NCI-H510A (cell line): ENCODE data around the gene LENEP.

Source experiments
- DNase-seq: peaks from one replicate; lab custom pipeline; 2025; lab: John Stamatoyannopoulos, UW

Gene LENEP

GRCh38 chr1:154960446-154961136 lies 32.8 kb upstream of the LENEP start:
- DNase-seq: no peak

- peak; percentile 74 for DNase-seq
These were observed 31.9 kb upstream of the LENEP start, which contains the start of gene PYGO2 for GRCh38 chr1:154961207-154962155. Gene PYGO2, minus strand, starts transcription at chr1:154961782. Its CDS starts 206 bp downstream, at chr1:154961576.

- no peak for DNase-seq
These were observed 31.1 kb upstream of the LENEP start for GRCh38 chr1:154962156-154962749.

GRCh38 chr1:154962795-154963330 lies 30.5 kb upstream of the LENEP start:
- DNase-seq: no peak

- no peak for DNase-seq
These were observed 29.7 kb upstream of the LENEP start for GRCh38 chr1:154963643-154964042.

- no peak for DNase-seq
These were observed 29.0 kb upstream of the LENEP start for GRCh38 chr1:154964359-154964758.

GRCh38 chr1:154966111-154966510 lies 27.3 kb upstream of the LENEP start:
- no peak for DNase-seq

GRCh38 chr1:154967331-154967950 lies 25.9 kb upstream of the LENEP start:
- DNase-seq: no peak

- peak; percentile 54 for DNase-seq
These were observed 24.7 kb upstream of the LENEP start for GRCh38 chr1:154968731-154969130.

GRCh38 chr1:154969246-154969645 lies 24.1 kb upstream of the LENEP start:
- DNase-seq: no peak

GRCh38 chr1:154969860-154970452 lies 23.4 kb upstream of the LENEP start:
- no peak for DNase-seq

- DNase-seq: peak; percentile 82
These were observed 22.6 kb upstream of the LENEP start, which contains the start of gene SHC1 for GRCh38 chr1:154970631-154971340. Gene SHC1, minus strand, starts transcription at chr1:154970747. Its CDS starts 221 bp downstream, at chr1:154970526.

- DNase-seq: no peak
These were observed 21.9 kb upstream of the LENEP start for GRCh38 chr1:154971341-154971998.

GRCh38 chr1:154972213-154972516 lies 21.2 kb upstream of the LENEP start:
- DNase-seq: no peak

GRCh38 chr1:154972517-154973343 lies 20.7 kb upstream of the LENEP start:
- DNase-seq: no peak

GRCh38 chr1:154973344-154974101 lies 19.9 kb upstream of the LENEP start:
- peak; percentile 89 for DNase-seq

GRCh38 chr1:154974102-154974807 lies 19.1 kb upstream of the LENEP start, which contains the start of gene CKS1B:
Gene CKS1B, plus strand, starts transcription at chr1:154974681. Its CDS starts 65 bp downstream, at chr1:154974746.
- DNase-seq: peak; percentile 98
